HEK293T (cell line): Measurements from ENCODE around the gene VAMP2.

Source experiments
- BHLHE40 ChIP-seq: fragments of 450-650 bp; IDR thresholded peaks from 2 replicates; pipeline ENCODE4 v1.6.1; 2016; ENCODE audit warnings: mild to moderate bottlenecking, moderate library complexity, borderline replicate concordance
- CTBP1 ChIP-seq: fragments of 450-650 bp; IDR thresholded peaks from 2 replicates; pipeline ENCODE4 v1.6.1; 2016; ENCODE audit warnings: borderline replicate concordance
- FOXA1 ChIP-seq: fragments of 450-650 bp; IDR thresholded peaks from 2 replicates; pipeline ENCODE4 v1.6.1; 2016; ENCODE audit warnings: mild to moderate bottlenecking
- FOXK2 ChIP-seq: fragments of 450-650 bp; IDR thresholded peaks from 2 replicates; pipeline ENCODE4 v1.6.1; 2016; ENCODE audit warnings: mild to moderate bottlenecking
- FOXM1 ChIP-seq: fragments of 450-650 bp; IDR thresholded peaks from 2 replicates; pipeline ENCODE4 v1.6.1; 2017; ENCODE audit warnings: mild to moderate bottlenecking, borderline replicate concordance
- HDGF ChIP-seq: fragments of 450-650 bp; IDR thresholded peaks from 2 replicates; pipeline ENCODE4 v1.6.1; 2017; ENCODE audit warnings: antibody characterized with exemption, borderline replicate concordance
- NFRKB ChIP-seq: fragments of 450-650 bp; IDR thresholded peaks from 2 replicates; pipeline ENCODE4 v1.6.1; 2016; ENCODE audit warnings: mild to moderate bottlenecking, moderate library complexity
- SUZ12 ChIP-seq: fragments of 450-650 bp; IDR thresholded peaks from 2 replicates; pipeline ENCODE4 v1.6.1; 2016; ENCODE audit warnings: mild to moderate bottlenecking

GRCh38 chr17:8140065-8141029 lies 22.4 kb downstream of the VAMP2 start:
- TF ChIP-seq HDGF: no peak
- no peak for TF ChIP-seq FOXM1
- no peak for TF ChIP-seq CTBP1
- no peak for TF ChIP-seq SUZ12
- TF ChIP-seq NFRKB: no peak
- TF ChIP-seq BHLHE40: no peak
- no peak for TF ChIP-seq FOXK2
- no peak for TF ChIP-seq FOXA1
